Stimulated activated CD4-positive, alpha-beta T cell treated with anti-CD3 and anti-CD28 coated beads, TNF-alpha, amount 100 ng/mL, for 24 hours (primary cell): ENCODE results near the gene DUSP28.

Source experiments
- DNase-seq, 3 experiments: peaks; one replicate each; pipeline ENCODE4 v3.0.0-alpha.2; 2020; ENCODE audit warnings: low read depth in 3 of 3

Gene DUSP28

DNA sequence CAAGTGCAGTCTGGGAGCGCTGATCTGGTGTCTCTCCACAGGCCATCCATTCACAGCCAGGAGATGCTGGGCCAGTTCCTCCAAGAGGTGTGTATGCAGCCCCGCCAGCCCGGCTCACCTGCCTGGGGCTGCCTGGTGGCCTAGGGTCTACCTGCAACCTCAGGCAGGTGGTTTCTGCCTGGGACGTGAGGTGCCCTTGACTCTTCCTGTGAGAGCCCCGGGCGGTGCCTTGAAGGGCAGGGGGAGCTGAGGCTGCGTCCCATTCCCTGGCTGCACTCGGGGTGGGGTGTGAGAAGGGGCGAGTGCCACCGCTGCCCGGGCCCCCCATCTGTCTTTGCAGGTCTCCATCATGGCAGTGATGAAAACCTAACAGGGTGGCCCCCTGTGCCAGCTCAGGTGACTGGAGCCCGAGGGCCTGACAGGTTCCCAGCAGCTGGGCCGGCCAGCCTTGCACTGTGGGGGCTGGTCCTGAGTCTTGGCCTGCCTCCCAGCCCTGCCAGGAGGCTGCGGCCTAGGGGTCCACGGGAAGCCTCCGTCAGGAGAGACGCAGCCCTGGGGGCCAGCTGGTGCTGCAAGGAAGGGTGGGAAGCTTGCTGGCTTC is 38.3 kb downstream of the DUSP28 start:
- no peak for DNase-seq

DNA sequence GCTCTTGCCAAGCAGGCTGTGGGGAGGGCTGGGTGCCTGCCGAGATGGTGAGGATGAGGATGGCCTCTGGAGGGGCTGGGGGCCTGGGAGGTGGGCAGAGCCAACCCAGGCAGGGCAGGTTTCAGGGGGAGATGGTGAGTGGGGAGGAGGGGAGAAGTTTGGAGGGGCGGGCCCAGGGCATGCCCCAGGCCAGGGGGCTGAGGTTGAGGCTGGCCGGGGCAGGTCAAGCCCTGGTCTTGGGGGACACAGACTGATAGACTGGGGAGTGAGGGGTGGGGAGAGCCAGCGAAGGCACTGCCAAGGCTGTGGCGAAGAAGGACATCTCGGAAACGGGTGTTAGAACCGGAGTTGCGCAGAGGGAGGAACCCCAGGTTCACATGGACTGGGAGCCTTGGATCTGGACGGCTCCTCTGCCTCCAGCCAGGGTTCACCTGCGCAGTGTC is 39.0 kb downstream of the DUSP28 start:
- DNase-seq: no peak

DNA sequence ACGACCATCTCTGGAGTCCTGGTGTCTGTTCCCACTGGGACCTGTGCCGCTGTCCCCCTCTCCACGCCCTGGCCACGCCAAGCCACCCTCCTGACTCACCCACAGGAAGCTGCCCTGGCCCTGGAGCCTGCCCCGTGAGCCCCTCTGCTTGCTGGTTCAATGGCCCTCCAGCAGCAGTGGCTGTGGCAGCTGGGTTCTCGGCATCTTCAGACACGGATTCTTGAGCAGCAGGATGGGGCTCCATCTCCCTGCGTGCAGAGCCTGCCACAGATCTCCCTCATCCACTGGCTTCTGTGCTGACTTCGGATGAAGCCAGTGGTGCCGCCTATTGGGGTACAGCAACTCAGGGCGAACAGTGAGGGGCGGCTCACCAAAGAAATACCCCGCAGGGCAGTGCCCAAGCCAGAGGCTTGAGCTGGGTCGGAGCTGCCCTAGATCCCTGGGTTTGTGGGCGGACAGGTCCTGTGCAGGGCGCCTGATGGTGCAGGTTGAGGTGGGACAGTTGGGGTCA is 40.3 kb downstream of the DUSP28 start:
- no peak for DNase-seq

DNA sequence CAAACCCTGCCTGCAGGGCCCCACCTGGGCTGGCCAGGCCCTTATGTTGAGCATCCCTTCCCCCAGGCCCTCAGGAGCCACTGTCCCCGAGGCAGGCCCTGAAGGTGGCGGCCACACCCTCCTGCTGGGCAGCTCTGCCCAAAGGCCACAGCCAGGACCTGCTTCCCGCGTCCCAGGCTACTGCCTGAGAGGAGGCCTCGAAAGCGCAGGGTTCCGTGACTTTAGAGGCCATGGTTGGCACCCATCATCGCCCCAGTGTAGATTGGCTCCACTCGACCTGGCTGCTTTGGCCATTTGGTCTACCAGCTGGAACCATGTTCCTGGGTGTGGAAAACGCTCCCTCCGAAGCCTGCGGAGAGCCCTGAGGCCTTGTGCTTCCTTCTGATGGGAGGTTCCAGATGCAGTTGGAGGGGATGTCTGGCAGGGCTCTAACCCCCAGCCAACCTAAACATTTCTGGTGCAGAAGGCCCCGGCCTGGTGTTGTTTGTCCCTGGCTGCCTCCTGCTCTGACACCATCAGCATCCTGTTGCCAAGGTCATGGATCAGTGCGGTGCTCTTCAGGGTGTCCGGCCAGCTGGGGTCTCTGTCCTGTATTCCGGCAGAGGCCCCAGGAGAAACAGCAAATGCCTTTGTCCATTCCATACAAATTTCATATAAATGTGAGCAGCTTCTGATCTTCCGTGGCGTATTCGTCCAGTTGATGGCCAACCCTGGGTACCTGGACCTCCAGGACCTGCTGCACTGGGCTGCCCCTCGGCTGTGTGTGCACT is 41.1 kb downstream of the DUSP28 start:
- no peak for DNase-seq

DNA sequence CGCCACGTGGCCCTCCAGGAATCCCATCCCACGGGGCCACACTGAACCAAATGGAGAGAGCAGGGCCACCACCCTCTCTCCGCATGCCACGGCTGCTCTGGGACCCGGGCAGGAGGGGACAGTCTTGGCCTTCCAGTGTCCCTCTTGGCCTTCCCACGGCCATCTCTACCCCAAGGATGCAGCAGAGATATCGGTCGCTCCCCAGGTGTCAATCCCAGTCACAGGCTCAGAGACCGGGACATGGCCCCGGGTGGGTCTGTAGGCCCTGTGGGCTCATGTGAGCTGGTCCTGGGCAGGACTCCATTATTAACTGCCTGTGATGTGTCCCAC is 41.6 kb downstream of the DUSP28 start:
- DNase-seq: no peak

DNA sequence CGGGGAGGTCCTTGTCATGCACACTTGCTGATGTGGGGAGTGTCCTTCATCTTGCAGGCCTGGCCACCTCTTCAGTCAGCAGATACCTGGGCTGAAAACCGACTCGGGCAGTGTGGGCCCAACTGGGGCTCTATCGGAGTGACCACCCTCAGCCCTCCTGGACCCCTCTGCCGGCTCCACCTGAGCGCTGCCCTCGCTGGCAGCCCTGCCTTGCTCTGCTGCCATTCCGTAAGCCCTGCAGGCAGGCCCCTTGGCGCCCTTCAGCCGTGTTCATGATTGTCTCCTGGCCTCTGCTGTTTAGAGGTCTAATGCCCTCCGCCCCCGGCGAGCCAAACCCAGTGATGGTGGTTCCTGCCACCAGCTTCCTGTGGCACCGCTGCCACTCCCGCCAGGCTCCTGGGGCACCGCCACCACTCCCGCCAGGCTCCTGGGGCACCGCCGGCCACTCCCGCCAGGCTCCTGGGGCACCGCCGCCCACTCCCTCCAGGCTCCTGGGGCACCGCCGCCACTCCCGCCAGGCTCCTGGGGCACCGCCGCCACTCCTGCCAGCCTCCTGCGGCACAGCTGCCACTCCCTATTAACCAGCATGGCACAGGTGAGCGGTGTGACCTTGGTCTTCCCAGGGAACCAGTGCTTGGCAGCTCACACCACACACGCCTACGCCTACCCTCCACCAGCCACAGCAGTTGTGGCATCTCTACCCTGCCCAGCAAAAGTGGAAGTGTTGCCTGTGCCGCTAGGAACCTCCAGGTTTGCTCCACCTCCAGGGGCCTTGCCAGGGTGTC is 42.3 kb downstream of the DUSP28 start:
- DNase-seq: no peak

DNA sequence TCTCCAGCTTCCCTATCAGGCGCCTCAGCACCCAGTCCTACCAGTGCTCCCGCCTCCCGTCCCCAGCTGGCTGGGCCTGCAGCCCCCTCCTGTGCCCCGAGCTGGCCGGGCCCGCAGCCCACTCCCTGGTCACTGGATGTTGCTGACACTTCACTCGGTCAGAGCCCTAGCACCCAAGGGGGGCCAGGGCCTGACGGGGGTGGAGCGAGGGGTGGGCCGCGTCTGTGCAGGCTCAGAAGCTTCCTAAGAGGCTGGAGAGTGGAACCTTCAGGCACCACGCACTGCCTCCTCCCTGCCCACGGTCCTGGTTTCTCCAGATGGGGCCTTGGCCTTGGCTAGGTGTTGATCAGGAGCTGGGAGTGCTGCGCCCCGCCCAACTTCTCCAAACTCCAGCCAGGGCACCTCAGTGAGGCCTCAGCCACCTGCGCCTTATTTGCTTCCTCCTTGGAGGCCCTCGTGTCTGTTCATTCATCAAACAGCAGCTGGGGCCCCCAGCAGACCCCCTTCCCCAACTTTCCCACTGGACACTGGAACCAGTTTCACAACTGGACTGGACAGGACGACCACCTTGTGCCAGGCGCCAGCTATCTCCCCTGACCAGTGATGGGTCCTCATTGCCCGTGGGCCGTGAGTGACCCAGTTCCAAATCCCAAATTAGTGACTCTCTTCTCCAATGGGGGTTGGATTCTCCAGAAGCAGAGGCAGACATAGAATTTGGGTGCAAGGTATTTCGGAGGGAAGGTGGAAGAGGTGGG is 43.1 kb downstream of the DUSP28 start:
- DNase-seq: no peak

DNA sequence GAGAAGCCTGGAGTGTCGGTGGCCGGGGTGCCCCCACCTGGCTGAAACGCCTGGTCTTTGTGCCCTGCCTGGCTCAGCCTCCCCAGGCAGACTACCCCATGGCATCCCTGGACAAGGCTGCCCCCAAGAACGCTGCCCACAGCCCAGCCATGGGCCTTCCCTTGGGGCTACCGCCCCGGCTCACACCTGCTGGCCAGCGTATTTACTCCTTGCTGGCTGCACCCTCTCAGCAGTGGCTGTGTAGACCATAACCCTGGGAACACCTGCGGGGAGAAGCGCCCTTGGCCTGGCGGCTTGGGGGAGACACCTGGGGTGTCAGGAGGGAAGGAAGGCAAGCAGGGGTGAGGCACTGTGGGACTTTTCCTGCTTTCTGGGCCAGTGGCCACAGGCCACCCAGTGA is 43.7 kb downstream of the DUSP28 start:
- no peak for DNase-seq

DNA sequence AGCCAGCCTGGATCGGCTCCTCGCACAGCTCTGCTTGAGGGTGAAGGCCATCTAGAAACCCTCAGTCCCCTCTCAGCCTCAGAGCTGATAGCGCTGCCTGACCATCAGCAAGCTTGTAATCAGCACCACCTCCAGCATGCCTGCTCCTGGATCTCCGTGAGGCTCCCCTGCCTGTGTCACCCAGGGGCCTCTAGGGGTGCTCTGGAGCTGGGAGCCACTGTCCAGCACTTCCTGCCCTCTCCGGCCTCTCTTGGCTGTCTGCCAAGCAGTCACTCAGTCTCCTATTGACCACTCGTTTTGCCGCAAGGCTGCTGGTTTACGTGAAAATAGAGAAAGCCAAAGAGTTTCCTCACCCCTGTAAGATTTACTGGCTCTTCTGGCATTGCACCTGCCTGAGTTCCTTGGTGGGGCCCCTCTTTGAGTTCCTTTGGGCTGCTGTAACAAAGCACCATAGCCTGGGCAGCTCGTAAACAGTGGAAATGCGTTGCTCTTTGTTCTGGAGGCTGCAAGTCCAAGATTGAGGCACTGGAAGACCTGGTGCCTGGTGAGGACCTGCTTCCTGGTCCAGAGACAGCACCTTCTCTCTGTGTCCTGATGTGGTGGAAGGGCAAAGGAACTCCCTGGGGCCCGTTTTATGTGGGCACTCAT is 44.3 kb downstream of the DUSP28 start:
- no peak for DNase-seq

DNA sequence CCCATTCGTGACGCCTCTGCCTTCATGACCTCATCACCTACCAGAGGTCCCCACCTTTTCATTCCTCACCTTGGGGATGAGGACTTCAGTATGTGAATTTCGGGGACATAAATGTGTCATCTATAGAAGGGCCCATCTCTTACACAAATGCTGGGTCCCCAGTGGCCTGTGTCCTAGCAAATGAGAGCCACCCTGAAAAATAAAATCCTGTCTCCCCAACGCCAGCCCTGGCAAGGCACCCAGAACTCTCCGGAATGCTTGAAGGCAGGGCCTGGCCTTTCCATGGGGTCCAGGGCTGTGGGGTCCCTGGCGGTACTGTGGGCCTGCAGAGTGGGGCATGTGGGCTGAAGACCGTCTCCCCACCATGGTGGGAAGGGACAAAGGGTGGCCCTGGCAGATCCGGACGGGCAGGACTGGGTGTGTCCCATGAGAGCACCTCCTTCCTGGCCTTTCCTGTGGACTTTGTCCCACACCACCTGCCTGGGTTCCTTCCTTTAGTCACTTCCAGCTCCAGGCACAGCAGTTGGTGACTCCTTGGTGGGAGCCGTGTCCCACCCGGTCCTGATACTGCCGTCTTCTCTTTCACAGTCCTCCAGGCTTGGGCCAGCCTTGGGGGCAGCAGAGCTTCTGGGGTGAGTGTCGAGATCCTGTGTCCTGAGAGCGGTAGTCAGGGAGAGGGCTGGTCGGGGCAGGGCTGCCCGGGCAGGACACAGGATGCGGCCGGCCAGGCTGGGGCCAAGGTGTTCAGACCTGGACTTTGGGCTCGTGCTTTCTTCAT is 45.0 kb downstream of the DUSP28 start:
- no peak for DNase-seq

DNA sequence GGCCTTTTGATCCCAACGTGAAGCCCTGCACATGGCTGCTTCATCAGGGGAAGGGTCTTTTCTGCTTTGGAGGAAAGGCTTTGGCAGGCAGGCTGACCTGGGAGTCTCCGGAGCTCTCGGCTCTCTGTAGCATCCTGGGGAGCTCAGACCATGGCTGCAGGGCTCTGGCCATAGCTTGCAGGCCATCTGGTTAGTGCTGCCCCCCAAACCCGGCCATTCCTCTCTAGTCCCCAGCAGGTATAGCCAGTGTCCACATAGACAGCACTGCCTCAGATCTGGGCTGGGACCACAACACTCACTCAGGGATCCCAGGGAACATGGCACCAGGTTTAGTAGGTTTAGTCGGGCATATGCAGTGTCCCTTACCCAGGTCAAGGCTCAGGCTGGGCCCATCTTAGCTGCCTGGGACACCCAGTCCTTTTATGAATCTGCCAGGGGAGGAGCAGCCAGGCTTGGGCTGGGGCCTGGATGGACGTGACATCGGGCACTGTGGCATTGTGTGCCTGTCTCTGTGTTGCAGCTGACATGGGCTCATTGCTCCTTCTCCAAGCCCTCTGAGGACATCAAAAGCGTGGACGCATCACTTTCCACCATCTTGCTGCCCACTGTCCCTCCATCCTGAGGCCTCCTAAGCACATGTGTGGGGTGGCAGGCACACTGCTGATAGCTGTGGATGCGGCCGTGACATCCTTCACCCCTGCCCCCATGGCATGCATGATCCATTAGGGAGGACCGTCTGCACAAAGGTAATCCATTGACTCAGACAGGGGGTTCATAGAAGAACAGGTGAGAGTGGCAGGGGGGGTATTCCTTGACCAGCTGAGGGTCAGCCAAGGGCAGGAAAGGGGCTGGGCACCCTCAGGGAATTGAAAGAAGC is 45.9 kb downstream of the DUSP28 start:
- DNase-seq: no peak

DNA sequence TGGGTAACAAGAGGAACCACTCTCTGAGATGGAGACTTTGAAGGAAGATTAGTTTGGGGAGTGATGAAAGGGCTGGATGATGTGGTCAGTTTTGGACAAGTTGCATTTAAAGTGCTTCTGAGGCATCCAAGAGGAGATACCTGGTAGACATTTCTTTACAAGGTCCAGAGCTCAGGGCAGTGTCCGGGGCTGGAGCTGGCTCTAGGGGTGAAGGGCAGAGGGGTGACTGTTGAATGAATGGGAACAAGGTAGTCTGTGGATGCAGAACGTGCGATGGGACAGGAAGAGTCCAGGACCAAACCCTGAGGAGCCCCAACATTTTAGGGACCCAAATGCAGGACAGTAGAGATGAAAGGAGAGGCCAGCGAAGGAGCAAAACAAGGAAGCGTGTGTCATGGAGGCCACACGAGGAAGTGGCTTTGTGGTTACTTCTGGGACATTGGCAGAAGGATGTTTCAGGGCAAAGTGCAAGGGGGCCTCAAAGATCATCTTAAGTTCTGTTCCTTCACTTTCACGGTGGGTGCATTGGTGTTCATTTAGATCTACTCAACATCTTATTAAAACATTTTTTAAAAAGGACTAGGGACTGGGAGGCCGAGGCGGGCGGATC is 51.5 kb downstream of the DUSP28 start:
- DNase-seq: no peak
